UCSD-AML1 (cell line): Measurements from ENCODE around the gene RBM17.
"Not testable (repeated sequence)": the region's sequence is repeated elsewhere in the genome, so short reads cannot be mapped to it uniquely, and the experiment has no call there.

Experiments used
- DNase-seq: peaks from one replicate; lab custom pipeline; 2025; ENCODE audit not compliant: unreplicated experiment; lab: John Stamatoyannopoulos, UW

RBM17 gene

GRCh38 chr10:6134099-6134823, 45.4 kb downstream of the RBM17 start:
- no peak for DNase-seq

- DNase-seq = no peak
Observed at GRCh38 chr10:6135039-6135438, 46.2 kb downstream of the RBM17 start.

- no peak for DNase-seq
Observed at GRCh38 chr10:6135589-6136168, 46.8 kb downstream of the RBM17 start.

- DNase-seq = no peak
Observed at GRCh38 chr10:6136215-6137201, 47.7 kb downstream of the RBM17 start.

GRCh38 chr10:6138456-6138855, 49.6 kb downstream of the RBM17 start:
- DNase-seq = no peak

GRCh38 chr10:6139470-6139869, 50.6 kb downstream of the RBM17 start:
- DNase-seq = no peak

- peak; percentile 82 for DNase-seq
Observed at GRCh38 chr10:6140141-6140841, 51.5 kb downstream of the RBM17 start.

GRCh38 chr10:6140965-6141295, 52.1 kb downstream of the RBM17 start:
- no peak for DNase-seq

GRCh38 chr10:6141296-6142151, 52.7 kb downstream of the RBM17 start:
- DNase-seq = no peak

GRCh38 chr10:6142186-6142585, 53.4 kb downstream of the RBM17 start:
- DNase-seq = not testable (repeated sequence)

- DNase-seq = no peak
Observed at GRCh38 chr10:6142644-6143043, 53.8 kb downstream of the RBM17 start.

GRCh38 chr10:6143181-6143580, 54.3 kb downstream of the RBM17 start:
- DNase-seq = no peak

GRCh38 chr10:6144406-6145165, 55.8 kb downstream of the RBM17 start:
- peak; percentile 92 for DNase-seq

GRCh38 chr10:6145166-6145987, 56.5 kb downstream of the RBM17 start:
- no peak for DNase-seq

GRCh38 chr10:6146013-6146785, 57.4 kb downstream of the RBM17 start:
- DNase-seq = no peak

- DNase-seq = no peak
Observed at GRCh38 chr10:6146921-6147320, 58.1 kb downstream of the RBM17 start.

GRCh38 chr10:6148251-6148701, 59.4 kb downstream of the RBM17 start:
- peak; percentile 73 for DNase-seq

- no peak for DNase-seq
Observed at GRCh38 chr10:6148908-6149307, 60.1 kb downstream of the RBM17 start.
